Nephron (organoid): ENCODE measurements around the gene NCOA7.

Experiments
- H3K27ac Mint-ChIP-seq, 3 experiments: 2 replicates each; pipeline ENCODE4 v1.8.0; 2020; ENCODE audit warnings: mixed read lengths in 3 of 3, mild to moderate bottlenecking in 2 of 3, moderate library complexity in 1 of 3
- H3K27me3 Mint-ChIP-seq: 2 replicates; pipeline ENCODE4 v1.8.0; 2021; ENCODE audit warnings: low read depth, mild to moderate bottlenecking, moderate library complexity, mixed read lengths
- H3K36me3 Mint-ChIP-seq: 2 replicates; pipeline ENCODE4 v1.8.0; 2020; ENCODE audit warnings: low read depth, mixed read lengths
- H3K4me1 Mint-ChIP-seq: 2 replicates; pipeline ENCODE4 v1.8.0; 2020; ENCODE audit warnings: mixed read lengths
- H3K4me3 Mint-ChIP-seq, 3 experiments: 2 replicates each; pipeline ENCODE4 v1.8.0; 2020; ENCODE audit warnings: mild to moderate bottlenecking in 3 of 3, mixed read lengths in 3 of 3, moderate library complexity in 2 of 3
- H3K9me3 Mint-ChIP-seq: 2 replicates; pipeline ENCODE4 v1.8.0; 2020; ENCODE audit warnings: mixed read lengths
- TF ChIP-seq, protein P1 (sequence below), 3 experiments: fragments of 200-600 bp; sonication (generic); IDR thresholded peaks; one replicate each; pipeline ENCODE4 v1.5.0; 2021; ENCODE audit warnings: antibody characterized with exemption in 3 of 3; ENCODE audit not compliant: unreplicated experiment in 3 of 3

NCOA7 gene

DNA sequence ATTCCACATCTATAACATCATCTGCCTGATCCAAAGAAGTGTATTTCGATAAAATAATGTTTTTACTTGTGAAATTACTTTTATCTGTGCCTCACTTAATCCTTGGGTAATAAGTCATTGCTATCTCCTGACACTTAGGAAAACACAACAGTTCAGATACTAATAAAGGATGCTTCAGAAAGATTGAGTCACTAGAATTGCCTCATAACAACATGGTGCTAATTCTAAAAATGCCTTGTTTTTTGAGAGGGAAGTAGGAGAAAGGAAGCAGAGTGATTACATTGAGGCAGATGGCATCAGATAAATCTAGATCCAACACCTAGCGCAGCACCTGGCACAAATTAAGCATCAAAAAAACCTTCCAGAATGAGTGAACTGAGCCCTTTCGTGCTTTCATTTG lies 69.0 kb downstream of the NCOA7 start:
- H3K27me3 Mint-ChIP-seq = no peaks in the 10 kb centered on the region
- no peaks in the 10 kb centered on the region for H3K36me3 Mint-ChIP-seq
- no peak overlapping the region for H3K27ac Mint-ChIP-seq
- no peaks in the 10 kb centered on the region for H3K9me3 Mint-ChIP-seq
- TF ChIP-seq, protein P1, sequence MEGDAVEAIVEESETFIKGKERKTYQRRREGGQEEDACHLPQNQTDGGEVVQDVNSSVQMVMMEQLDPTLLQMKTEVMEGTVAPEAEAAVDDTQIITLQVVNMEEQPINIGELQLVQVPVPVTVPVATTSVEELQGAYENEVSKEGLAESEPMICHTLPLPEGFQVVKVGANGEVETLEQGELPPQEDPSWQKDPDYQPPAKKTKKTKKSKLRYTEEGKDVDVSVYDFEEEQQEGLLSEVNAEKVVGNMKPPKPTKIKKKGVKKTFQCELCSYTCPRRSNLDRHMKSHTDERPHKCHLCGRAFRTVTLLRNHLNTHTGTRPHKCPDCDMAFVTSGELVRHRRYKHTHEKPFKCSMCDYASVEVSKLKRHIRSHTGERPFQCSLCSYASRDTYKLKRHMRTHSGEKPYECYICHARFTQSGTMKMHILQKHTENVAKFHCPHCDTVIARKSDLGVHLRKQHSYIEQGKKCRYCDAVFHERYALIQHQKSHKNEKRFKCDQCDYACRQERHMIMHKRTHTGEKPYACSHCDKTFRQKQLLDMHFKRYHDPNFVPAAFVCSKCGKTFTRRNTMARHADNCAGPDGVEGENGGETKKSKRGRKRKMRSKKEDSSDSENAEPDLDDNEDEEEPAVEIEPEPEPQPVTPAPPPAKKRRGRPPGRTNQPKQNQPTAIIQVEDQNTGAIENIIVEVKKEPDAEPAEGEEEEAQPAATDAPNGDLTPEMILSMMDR (IDR thresholded peaks at IDR 0.05; ENCODE audit: unreplicated experiment in 3 of 3) = no peak
- H3K4me3 Mint-ChIP-seq = no peak overlapping the region
- H3K4me1 Mint-ChIP-seq = no peaks in the 10 kb centered on the region

DNA sequence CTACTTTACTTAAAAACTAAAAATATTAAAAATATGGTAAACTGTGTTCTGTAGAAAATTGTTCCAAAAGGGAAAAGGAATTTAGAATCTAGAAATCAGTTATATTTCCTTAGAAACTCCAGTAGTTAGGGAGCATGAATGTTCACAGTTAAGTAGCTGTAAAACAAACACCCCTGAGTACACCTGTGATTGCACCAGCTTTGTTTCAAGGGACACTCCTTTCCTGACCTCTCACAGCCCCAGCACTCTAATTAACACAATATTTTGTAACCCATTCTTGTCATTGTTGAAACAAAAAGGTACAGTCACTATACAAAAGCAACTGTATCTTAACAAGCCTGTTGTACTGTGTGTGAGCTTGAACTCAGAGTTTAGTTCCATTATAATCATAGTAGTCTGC lies 72.3 kb downstream of the NCOA7 start:
- Mint-ChIP-seq H3K27ac (no peak overlapping the region), H3K4me1 (no peaks in the 10 kb centered on the region), H3K4me3 (no peak overlapping the region), H3K36me3 (no peaks in the 10 kb centered on the region), H3K27me3 (no peaks in the 10 kb centered on the region), H3K9me3 (no peaks in the 10 kb centered on the region)
- TF ChIP-seq, protein P1 (IDR thresholded peaks at IDR 0.05; ENCODE audit: unreplicated experiment in 3 of 3) = no peak

DNA sequence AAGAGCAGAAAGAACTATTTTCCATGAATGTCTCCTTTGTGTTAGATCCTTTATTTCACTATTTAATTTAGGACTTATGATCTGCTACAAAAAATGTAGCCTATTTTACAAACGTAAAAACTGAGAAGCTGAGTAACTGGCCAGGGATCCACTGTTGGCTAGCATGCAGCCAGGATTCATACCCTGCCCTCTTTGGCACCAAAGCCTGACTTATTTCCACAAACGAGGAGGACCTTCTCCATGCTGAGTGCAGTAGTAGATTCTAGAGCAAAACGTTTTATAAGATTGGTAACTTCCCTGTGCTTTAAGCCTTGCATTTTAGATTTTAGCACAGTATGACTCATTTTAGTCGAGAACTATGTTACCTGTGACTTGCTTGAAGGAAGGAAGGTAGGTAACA lies 74.3 kb downstream of the NCOA7 start:
- H3K4me3 Mint-ChIP-seq = no peak overlapping the region
- no peaks in the 10 kb centered on the region for H3K27me3 Mint-ChIP-seq
- H3K9me3 Mint-ChIP-seq = no peaks in the 10 kb centered on the region
- no peak overlapping the region for H3K27ac Mint-ChIP-seq
- TF ChIP-seq, protein P1 (IDR thresholded peaks at IDR 0.05; ENCODE audit: unreplicated experiment in 3 of 3) = no peak
- H3K36me3 Mint-ChIP-seq = no peaks in the 10 kb centered on the region
- H3K4me1 Mint-ChIP-seq = no peaks in the 10 kb centered on the region

DNA sequence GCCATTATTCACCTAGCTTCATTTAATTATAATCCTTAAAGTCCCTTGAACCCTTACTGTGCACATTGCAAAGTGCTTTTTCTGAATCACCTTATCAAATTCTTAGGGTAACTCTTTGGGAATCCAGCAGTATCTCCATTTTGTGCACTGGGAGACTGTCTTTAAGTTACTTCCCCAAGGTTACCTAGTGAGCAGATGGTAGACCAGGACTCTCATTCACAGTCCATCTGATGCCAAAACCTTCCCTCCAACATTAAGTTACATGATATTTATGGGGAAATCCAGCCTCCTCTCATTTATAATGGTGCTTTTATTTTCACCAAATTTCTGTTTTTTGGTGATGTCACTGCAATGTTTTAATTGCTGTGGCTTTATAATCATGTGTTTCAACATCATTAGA lies 75.7 kb downstream of the NCOA7 start:
- Mint-ChIP-seq H3K27ac (no peak overlapping the region), H3K4me1 (no peaks in the 10 kb centered on the region), H3K9me3 (no peaks in the 10 kb centered on the region), H3K27me3 (no peaks in the 10 kb centered on the region), H3K4me3 (no peak overlapping the region), H3K36me3 (no peaks in the 10 kb centered on the region)
- TF ChIP-seq, protein P1 (IDR thresholded peaks at IDR 0.05; ENCODE audit: unreplicated experiment in 3 of 3) = no peak

DNA sequence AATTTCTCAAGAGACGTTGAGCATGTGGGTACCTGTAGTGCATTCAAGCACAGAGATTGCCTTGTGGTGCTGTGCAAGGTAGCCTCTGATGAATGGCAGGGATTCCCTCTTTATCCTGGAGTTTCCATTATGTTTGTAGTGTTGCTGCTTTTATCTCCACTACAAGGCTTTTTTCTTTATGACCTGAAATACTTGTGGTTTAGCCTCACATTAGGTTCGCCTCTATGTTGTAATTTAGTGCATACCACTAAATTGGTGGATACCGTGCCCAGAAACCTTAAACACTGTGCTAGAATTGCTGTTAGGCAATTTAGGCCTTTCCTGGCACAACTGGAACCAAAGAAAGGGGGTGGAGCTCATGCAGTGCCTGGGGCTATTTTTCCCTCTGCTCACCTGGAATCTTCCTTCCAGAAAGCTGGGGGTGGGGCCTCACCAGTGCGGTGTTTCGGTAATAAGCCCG lies 76.8 kb downstream of the NCOA7 start:
- TF ChIP-seq, protein P1 (IDR thresholded peaks at IDR 0.05; ENCODE audit: unreplicated experiment in 3 of 3) = no peak
- no peak overlapping the region for H3K27ac Mint-ChIP-seq
- H3K4me1 Mint-ChIP-seq = no peaks in the 10 kb centered on the region
- H3K27me3 Mint-ChIP-seq = no peaks in the 10 kb centered on the region
- no peaks in the 10 kb centered on the region for H3K9me3 Mint-ChIP-seq
- no peak overlapping the region for H3K4me3 Mint-ChIP-seq
- no peaks in the 10 kb centered on the region for H3K36me3 Mint-ChIP-seq

DNA sequence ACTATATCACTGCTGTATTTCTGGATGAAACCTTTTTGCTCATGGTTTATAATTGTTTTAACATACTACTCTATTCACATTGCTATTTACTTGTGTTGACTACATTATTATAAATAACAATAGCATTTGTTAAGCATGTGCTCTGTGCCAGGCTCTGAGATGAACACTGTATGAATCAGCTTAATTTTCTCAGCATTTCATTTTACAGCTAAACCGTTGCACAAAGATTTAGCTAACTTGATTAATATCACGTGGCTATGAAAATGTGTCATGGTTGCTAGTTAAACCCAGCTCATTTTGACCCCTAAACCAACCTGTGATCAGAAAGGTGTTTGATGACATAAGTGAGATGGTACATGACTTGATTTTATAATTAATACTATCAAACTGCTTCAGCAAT lies 77.5 kb downstream of the NCOA7 start:
- Mint-ChIP-seq H3K4me3 (no peak overlapping the region), H3K27me3 (no peaks in the 10 kb centered on the region), H3K27ac (no peak overlapping the region), H3K36me3 (no peaks in the 10 kb centered on the region), H3K9me3 (no peaks in the 10 kb centered on the region), H3K4me1 (no peaks in the 10 kb centered on the region)
- TF ChIP-seq, protein P1 (IDR thresholded peaks at IDR 0.05; ENCODE audit: unreplicated experiment in 3 of 3) = no peak
